Loucy (cell line): ENCODE results near the gene POLR3GL.
A peak's percentile ranks its signal among the peaks of the same experiment; 100 is the strongest.

Source experiments
- H2AFZ ChIP-seq: fragments of 200-600 bp; sonication (generic); 2 replicates; pipeline ENCODE4 v1.6.0; 2016; ENCODE audit warnings: antibody characterized with exemption, mild to moderate bottlenecking, low read length, moderate library complexity
- H3F3A ChIP-seq: fragments of 200-600 bp; 2 replicates; pipeline ENCODE4 v1.6.0; 2016; ENCODE audit warnings: antibody characterized with exemption, low read depth, mild to moderate bottlenecking
- H3K27me3 ChIP-seq: fragments of 200-600 bp; sonication (generic); 2 replicates; pipeline ENCODE4 v1.6.1; 2014; ENCODE audit warnings: low read length, mild to moderate bottlenecking; ENCODE audit not compliant: insufficient read depth, poor library complexity, severe bottlenecking
- H3K36me3 ChIP-seq: fragments of 200-600 bp; sonication (generic); 2 replicates; pipeline ENCODE4 v1.6.1; 2016; ENCODE audit warnings: low read length; ENCODE audit not compliant: insufficient read depth
- H3K4me1 ChIP-seq: fragments of 200-600 bp; sonication (generic); 2 replicates; pipeline ENCODE4 v1.5.1; 2014; ENCODE audit warnings: low read length, mild to moderate bottlenecking; ENCODE audit not compliant: insufficient read depth, poor library complexity, severe bottlenecking
- H3K4me2 ChIP-seq: fragments of 200-600 bp; sonication (generic); 2 replicates; pipeline ENCODE4 v1.6.0; 2014; ENCODE audit warnings: antibody characterized with exemption, low read length, low read depth, mild to moderate bottlenecking; ENCODE audit not compliant: poor library complexity, severe bottlenecking
- H3K4me3 ChIP-seq: fragments of 200-600 bp; sonication (generic); 2 replicates; pipeline ENCODE4 v1.5.1; 2014; ENCODE audit warnings: low read length, mild to moderate bottlenecking, mixed read lengths; ENCODE audit not compliant: poor library complexity, severe bottlenecking
- H3K79me2 ChIP-seq: fragments of 200-600 bp; sonication (generic); 2 replicates; pipeline ENCODE4 v1.6.1; 2014; ENCODE audit warnings: low read length; ENCODE audit not compliant: insufficient read depth
- H3K9ac ChIP-seq: fragments of 200-600 bp; sonication (generic); 2 replicates; pipeline ENCODE4 v1.6.0; 2014; ENCODE audit warnings: mild to moderate bottlenecking, low read depth, low read length, moderate library complexity; ENCODE audit not compliant: poor library complexity, severe bottlenecking
- H3K9me2 ChIP-seq: fragments of 200-600 bp; sonication (generic); replicated peaks from 2 replicates; pipeline ENCODE4 v1.6.1; 2016; ENCODE audit warnings: low read depth, low read length, mixed read lengths
- H3K9me3 ChIP-seq: fragments of 200-600 bp; sonication (generic); 2 replicates; pipeline ENCODE4 v1.6.1; 2014; ENCODE audit warnings: mild to moderate bottlenecking, antibody characterized with exemption, low read length, low read depth; ENCODE audit not compliant: insufficient read depth
- H4K20me1 ChIP-seq: fragments of 200-600 bp; sonication (generic); 2 replicates; pipeline ENCODE4 v1.6.0; 2014; ENCODE audit warnings: antibody characterized with exemption, low read length, mild to moderate bottlenecking; ENCODE audit not compliant: insufficient read depth, poor library complexity, severe bottlenecking
- EZH2phosphoT487 ChIP-seq: fragments of 200-600 bp; IDR thresholded peaks from 2 replicates; pipeline ENCODE4 v1.6.1; 2018; ENCODE audit warnings: antibody characterized with exemption, mild to moderate bottlenecking, moderate library complexity, borderline replicate concordance
- TF ChIP-seq, protein P1 (sequence below): fragments of 200-600 bp; sonication (generic); conservative IDR thresholded peaks from 2 replicates; pipeline ENCODE4 v1.5.1; 2014; ENCODE audit warnings: mild to moderate bottlenecking, antibody characterized with exemption, low read length

Gene POLR3GL

DNA sequence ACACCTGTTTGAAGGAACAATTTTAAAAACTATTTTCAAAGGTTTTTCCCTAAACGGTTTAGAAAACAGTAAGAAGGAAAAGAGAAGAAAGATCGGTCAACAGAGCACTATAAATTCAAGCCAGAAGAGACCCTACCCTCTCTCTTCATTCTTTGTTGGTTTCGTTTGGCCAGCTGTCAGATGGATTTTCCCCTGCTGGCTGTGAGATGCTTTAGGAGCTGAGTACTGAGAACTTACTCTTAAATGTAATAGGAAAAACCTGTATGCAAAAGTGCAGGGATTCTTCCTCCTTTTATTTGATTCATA is 33.2 kb downstream of the POLR3GL start:
- H3K9ac ChIP-seq = peak overlapping the region; percentile 100

DNA sequence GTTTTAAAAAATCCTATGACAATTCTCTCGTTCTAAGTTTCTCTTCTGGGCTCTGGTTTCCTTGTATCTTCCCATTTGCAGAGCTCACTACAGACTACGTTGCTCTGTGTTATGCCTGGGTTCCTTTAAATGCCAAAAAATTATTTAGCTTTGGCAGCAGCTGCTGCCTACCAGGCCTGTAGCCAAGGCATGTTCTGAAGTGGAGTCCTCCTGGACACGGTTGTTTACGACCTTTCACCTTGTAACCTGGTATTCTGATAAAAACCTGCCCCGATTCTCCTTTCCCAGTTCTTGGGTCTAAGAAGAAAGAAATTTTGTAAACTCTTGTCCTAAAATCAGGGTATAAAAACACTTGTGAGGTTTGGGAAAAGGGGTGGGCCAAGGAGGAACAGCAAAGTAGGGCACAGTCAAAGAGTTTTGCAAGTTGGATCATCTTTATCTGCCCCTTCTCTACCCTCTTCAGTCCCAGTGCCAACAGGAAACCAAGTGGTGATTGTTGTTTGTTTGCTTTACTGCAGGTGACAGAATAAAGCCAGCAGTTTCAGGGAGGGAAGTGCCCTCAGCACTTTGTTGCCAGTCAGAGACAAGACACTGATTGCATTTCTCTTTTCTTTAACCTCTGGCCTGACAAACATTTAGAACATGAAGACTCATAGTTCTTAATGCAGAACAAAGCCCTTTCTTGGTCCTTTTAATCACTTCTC is 35.0 kb downstream of the POLR3GL start:
- H3K79me2 ChIP-seq = peaks cover 25% of the 10 kb centered on the region
- peak overlapping the region; percentile 9; the same call in 1 of the 2 replicates for H2AFZ ChIP-seq
- peak overlapping the region; percentile 38 for H3K9ac ChIP-seq
- peaks cover 17% of the 10 kb centered on the region for H4K20me1 ChIP-seq
- no peak overlapping the region for H3K4me3 ChIP-seq
- H3F3A ChIP-seq = 0 out of 2 replicates have a peak, but pooled peaks cover 4% of the 10 kb centered on the region
- TF ChIP-seq, protein P1, sequence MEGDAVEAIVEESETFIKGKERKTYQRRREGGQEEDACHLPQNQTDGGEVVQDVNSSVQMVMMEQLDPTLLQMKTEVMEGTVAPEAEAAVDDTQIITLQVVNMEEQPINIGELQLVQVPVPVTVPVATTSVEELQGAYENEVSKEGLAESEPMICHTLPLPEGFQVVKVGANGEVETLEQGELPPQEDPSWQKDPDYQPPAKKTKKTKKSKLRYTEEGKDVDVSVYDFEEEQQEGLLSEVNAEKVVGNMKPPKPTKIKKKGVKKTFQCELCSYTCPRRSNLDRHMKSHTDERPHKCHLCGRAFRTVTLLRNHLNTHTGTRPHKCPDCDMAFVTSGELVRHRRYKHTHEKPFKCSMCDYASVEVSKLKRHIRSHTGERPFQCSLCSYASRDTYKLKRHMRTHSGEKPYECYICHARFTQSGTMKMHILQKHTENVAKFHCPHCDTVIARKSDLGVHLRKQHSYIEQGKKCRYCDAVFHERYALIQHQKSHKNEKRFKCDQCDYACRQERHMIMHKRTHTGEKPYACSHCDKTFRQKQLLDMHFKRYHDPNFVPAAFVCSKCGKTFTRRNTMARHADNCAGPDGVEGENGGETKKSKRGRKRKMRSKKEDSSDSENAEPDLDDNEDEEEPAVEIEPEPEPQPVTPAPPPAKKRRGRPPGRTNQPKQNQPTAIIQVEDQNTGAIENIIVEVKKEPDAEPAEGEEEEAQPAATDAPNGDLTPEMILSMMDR = no peak
- TF ChIP-seq EZH2phosphoT487 = no peak
- H3K4me1 ChIP-seq = peaks cover 21% of the 10 kb centered on the region
- H3K4me2 ChIP-seq = peak overlapping the region; percentile 33
- peaks cover 9% of the 10 kb centered on the region for H3K27me3 ChIP-seq
- H3K36me3 ChIP-seq = peaks cover 9% of the 10 kb centered on the region; the same call in 1 of the 2 replicates
- H3K9me3 ChIP-seq = no peaks in the 10 kb centered on the region
- H3K9me2 ChIP-seq = no peaks in the 10 kb centered on the region

More for the DNA sequence above, 33.2 kb downstream of the POLR3GL start:
- Histone ChIP-seq H3K9me3 (no peaks in the 10 kb centered on the region), H3K36me3 (peaks cover 27% of the 10 kb centered on the region; the same call in 1 of the 2 replicates), H3K4me3 (peak overlapping the region; percentile 98), H3K27me3 (peaks cover 9% of the 10 kb centered on the region), H3K4me2 (peak overlapping the region; percentile 91), H2AFZ (no peak overlapping the region), H3F3A (0 out of 2 replicates have a peak, but pooled peaks cover 8% of the 10 kb centered on the region), H3K4me1 (peaks cover 34% of the 10 kb centered on the region), H3K9me2 (no peaks in the 10 kb centered on the region), H4K20me1 (peaks cover 35% of the 10 kb centered on the region), H3K79me2 (peaks cover 43% of the 10 kb centered on the region)
- TF ChIP-seq EZH2phosphoT487 = no peak
- TF ChIP-seq, protein P1 = 0 out of 2 replicates have a peak, but pooled peaks have one; percentile 8

DNA sequence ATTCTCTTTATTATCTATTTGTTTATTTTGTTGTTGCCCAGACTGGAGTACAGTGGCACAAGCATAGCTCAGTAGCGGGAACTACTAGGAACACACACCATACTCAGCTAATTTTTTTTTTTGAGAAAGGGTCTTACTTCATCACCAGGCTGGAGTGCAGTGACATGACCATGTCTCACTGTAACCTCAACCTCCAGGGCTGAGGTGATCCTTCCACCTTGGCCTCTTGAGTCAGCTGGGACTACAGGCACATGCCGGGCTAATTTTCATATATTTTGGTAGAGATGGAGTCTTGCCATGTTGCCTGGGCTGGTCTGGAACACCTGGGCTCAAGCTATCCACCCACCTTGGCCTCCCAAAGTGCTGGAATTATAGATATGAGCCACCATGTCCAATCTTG is 37.2 kb downstream of the POLR3GL start:
- Histone ChIP-seq H3F3A (0 out of 2 replicates have a peak, but pooled peaks cover 4% of the 10 kb centered on the region), H3K79me2 (peaks cover 4% of the 10 kb centered on the region; the same call in 1 of the 2 replicates), H3K4me1 (peaks cover 21% of the 10 kb centered on the region), H3K9me2 (no peaks in the 10 kb centered on the region), H3K27me3 (no peaks in the 10 kb centered on the region), H3K4me3 (no peak overlapping the region), H3K36me3 (no peaks in the 10 kb centered on the region), H3K9ac (no peak overlapping the region), H3K9me3 (no peaks in the 10 kb centered on the region), H2AFZ (no peak overlapping the region), H4K20me1 (no peaks in the 10 kb centered on the region), H3K4me2 (no peak overlapping the region)
- no peak for TF ChIP-seq EZH2phosphoT487
- TF ChIP-seq, protein P1 = no peak
